Body of pancreas (tissue), 4 donors: Measurements from ENCODE around the gene EHMT1.

ENCODE experiments used
- CTCF ChIP-seq, 7 experiments: fragments of 450-650 bp in 4 of 7; fragments of 200-600 bp in 3 of 7; sonication (generic) in 3 of 7; IDR thresholded peaks; one replicate each; pipeline ENCODE4 v1.5.1; 2016 to 2019; ENCODE audit warnings: antibody characterized with exemption in 7 of 7
- POLR2A ChIP-seq, 3 donors: fragments of 450-650 bp; IDR thresholded peaks; one replicate each; pipeline ENCODE4 v1.6.1; 2016; ENCODE audit warnings: antibody characterized with exemption in 3 of 3, mild to moderate bottlenecking in 2 of 3

GRCh38 chr9:137674307-137674975 is 55.6 kb downstream of the EHMT1 start:
- TF ChIP-seq CTCF (IDR thresholded peaks at IDR 0.05) (no peak), POLR2A (IDR thresholded peaks at IDR 0.05) (no peak)
